ENCODE measurements around the gene BUB1B.

DNA sequence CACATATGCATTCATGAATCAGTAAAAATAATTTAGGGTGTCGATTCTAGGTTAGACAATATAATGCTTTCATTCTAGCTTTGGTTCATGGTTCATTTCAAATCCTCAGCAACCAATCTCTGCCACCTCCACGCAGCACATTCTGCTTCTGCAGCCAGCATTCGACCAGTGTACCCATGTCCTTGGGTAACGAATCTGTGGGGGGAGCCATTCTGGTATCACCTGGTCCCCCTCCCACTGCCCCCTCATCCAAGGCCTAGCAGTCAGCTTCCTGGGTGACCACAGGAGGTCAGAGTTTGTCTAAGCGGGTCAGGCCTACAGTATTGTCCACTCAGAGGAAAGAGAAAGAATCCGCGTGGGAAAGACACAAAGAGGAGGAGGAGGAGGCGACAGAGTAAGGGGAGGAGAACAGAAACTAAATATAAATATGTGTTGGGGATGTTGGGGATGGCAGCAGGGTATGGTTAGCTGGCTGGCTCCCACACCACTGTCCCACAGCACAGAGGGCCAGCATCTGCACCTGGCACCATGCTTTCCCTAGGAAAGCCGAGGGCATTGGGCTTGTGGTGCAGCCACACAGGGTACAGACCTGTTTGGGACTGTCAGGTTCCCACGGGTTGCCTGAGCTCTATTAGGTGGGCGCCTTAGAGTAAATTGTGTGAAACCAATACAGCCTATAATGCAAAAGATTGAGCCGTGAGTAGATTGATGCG lies 90.1 kb downstream of the BUB1B start:
- TF ChIP-seq, protein P1, sequence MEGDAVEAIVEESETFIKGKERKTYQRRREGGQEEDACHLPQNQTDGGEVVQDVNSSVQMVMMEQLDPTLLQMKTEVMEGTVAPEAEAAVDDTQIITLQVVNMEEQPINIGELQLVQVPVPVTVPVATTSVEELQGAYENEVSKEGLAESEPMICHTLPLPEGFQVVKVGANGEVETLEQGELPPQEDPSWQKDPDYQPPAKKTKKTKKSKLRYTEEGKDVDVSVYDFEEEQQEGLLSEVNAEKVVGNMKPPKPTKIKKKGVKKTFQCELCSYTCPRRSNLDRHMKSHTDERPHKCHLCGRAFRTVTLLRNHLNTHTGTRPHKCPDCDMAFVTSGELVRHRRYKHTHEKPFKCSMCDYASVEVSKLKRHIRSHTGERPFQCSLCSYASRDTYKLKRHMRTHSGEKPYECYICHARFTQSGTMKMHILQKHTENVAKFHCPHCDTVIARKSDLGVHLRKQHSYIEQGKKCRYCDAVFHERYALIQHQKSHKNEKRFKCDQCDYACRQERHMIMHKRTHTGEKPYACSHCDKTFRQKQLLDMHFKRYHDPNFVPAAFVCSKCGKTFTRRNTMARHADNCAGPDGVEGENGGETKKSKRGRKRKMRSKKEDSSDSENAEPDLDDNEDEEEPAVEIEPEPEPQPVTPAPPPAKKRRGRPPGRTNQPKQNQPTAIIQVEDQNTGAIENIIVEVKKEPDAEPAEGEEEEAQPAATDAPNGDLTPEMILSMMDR (IDR thresholded peaks at IDR 0.05), result no peak
- TF ChIP-seq EP300 (IDR thresholded peaks at IDR 0.05; ENCODE audit: low read depth) (no peak), POLR2A (IDR thresholded peaks at IDR 0.05) (no peak)

Measured in transverse colon (tissue), 3 donors.